ENCODE results near the gene PDGFC.

- TF ChIP-seq POLR2AphosphoS5 (IDR thresholded peaks at IDR 0.05; ENCODE audit: borderline replicate concordance, low read depth, low read length) (no peak), EZH2 (IDR thresholded peaks at IDR 0.05) (no peak)
Measured at GRCh38 chr4:156939139-156939538, 32.5 kb downstream of the PDGFC start.
